ENCODE results near the gene SLC8B1.

SLC8B1 gene

DNA sequence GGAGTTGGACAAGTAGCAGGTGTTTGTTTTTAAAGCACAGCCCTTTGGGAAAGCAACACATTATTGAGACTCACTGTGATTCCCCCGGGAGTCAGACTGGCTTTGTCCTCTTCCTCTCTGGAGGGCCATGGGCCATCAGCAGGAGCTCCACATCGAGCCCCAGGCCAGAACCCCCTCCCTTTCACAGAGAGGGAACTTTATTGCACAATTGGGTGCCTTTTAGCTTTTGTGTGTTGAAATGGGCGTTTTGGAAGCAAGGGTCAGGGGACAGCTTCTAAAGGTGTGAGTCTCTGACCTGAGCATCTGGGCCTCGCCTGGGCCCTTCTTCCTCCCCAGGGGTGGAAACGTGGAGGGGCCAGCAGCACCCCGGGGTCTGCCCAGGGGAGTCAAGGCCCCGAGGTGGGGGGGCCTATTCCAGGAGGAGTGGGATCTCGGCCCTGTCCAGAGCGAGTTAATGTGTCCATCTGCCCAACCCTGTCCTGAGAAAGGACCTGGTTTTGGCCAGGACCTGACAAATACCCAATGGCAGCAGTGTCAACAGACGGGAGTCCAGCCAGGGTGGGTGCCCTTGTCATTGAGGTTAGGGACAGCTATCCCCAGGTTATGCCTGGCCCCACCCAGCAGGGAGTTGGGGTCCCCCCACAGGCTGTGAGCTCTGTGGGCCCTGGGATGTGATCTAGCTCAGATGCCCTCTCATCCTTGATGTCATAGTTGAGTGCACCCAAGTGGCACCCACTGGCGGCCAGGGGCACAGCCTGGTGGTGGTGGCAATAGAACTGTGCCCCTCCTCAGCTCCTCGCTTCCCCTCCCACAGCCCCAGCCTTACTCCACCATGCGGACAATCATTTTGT is 37.1 kb downstream of the SLC8B1 start:
- Mint-ChIP-seq H3K4me1 (ENCODE audit: low read depth) (peaks cover 8% of the 10 kb centered on the region), H3K4me3 (no peak overlapping the region), H3K36me3 (peaks cover 5% of the 10 kb centered on the region), H3K27ac (peak overlapping the region; percentile 58), H3K9me3 (ENCODE audit: low read depth) (no peaks in the 10 kb centered on the region), H3K27me3 (no peaks in the 10 kb centered on the region)

DNA sequence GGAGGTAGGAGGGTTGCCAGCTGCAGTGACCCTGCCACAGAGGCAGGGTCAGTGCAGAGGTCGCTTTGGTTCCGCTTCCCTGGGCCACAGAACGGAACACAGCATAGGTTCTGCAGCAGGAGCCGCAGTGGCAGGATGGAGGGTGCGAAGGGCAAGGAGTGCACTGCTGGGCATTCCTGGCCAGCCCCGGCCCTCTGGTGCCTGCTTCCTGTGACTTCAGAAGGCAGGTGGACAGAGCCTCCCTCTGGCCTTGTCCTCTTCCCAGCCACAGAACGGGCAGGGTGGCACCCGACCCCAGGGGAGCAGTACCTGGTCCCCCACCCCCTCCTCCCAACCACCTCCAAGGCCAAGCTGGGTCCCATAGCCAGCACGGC is 37.7 kb downstream of the SLC8B1 start:
- Mint-ChIP-seq H3K36me3 (peaks cover 2% of the 10 kb centered on the region), H3K27ac (no peak overlapping the region), H3K9me3 (ENCODE audit: low read depth) (no peaks in the 10 kb centered on the region)

DNA sequence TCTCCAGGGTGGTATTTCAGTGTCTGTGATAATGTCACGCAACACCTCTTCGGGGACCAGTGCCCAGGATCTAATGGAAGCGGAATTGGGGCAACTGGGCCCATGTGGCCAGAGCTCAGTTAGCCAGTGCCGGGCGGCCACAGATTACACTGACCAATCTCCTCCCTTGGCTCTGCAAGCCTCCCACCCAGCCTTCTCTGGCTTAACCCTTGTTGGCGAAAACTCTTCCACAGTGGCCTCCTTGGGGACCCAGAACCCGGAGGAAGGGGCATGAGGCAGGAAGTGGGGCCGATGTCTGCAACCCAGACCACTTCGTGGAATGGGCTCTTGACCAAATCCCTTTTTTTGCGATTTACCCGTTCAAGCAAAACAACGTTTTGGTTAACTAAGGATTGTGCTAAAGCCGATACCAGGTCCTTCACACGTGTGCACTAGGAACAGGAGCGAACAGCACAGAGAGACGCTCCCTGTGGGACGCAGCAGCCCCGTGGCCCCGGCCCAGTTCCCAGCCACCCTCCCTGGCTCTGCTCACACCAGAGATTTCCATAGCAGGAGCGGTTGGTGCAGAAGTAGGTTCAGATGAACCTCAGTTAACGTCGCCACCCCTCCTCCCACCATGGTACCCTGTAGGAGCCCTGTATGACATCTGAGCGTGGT is 38.2 kb downstream of the SLC8B1 start:
- H3K9me3 Mint-ChIP-seq (ENCODE audit: low read depth) = no peaks in the 10 kb centered on the region
- no peak overlapping the region for H3K4me3 Mint-ChIP-seq
- no peaks in the 10 kb centered on the region for H3K27me3 Mint-ChIP-seq
- H3K4me1 Mint-ChIP-seq (ENCODE audit: low read depth) = peaks cover 2% of the 10 kb centered on the region
- peak overlapping the region; percentile 66 for H3K27ac Mint-ChIP-seq
- H3K36me3 Mint-ChIP-seq = peaks cover 1% of the 10 kb centered on the region

More for the DNA sequence above, 37.7 kb downstream of the SLC8B1 start:
- no peaks in the 10 kb centered on the region for H3K27me3 Mint-ChIP-seq
- H3K4me3 Mint-ChIP-seq = no peak overlapping the region
- peaks cover 3% of the 10 kb centered on the region for H3K4me1 Mint-ChIP-seq (ENCODE audit: low read depth)

DNA sequence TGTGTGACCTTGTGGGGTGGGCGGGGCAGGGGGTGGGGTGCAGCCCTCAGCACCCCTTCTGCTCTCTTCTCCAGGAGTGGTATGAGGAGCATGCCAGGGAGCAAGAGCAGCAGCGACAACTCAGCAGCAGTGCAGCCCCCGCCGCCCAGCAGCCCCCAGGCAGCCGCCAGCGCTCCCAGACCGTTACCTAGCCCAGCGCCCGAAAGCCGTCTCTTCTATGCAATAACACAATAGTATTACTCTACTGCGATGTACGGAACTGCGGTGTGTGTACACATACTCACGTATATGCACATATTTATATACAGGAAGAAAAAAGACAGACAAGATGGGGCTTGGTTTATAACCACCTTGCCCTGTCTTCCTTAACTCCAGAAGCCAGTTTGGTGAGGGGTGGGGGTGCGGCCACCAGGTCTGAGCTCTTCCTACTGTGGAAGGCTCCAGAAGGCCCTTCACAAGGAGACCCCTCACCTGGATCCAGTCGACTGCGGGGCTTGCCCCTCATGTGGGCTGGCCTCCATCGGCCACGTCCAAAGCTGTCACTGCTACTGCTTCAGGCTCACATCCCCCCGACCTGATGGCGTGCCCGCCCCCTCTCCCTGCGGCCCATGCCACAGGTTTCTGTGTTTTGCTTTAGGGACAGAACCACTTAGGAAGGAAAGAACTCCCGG is 38.9 kb downstream of the SLC8B1 start:
- H3K27ac Mint-ChIP-seq = peak overlapping the region; percentile 66
- H3K9me3 Mint-ChIP-seq (ENCODE audit: low read depth) = no peaks in the 10 kb centered on the region
- H3K27me3 Mint-ChIP-seq = no peaks in the 10 kb centered on the region
- no peak overlapping the region for H3K4me3 Mint-ChIP-seq
- no peaks in the 10 kb centered on the region for H3K36me3 Mint-ChIP-seq
- H3K4me1 Mint-ChIP-seq (ENCODE audit: low read depth) = no peaks in the 10 kb centered on the region

DNA sequence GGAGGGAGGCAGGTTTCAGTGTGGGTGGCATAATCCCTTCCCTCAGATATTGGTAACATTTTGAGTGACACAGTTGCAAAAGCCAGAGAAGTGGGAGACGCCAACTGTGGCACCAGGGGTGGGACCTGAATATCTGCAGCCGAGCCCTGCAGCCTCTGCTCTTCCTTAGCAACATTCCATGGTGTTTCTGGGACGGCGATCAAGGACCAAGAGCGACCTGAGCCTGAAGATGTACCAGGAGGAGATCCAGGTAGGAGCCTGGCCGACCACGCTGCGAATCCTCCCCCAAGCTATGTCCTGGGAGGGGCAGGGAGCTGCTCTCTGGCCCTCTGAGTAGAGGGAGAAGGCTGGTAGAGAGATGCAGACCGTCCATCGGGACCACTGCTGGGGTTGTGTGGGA is 41.8 kb downstream of the SLC8B1 start:
- Mint-ChIP-seq H3K27ac (peak overlapping the region; percentile 16), H3K9me3 (ENCODE audit: low read depth) (no peaks in the 10 kb centered on the region), H3K4me3 (no peak overlapping the region), H3K4me1 (ENCODE audit: low read depth) (no peaks in the 10 kb centered on the region), H3K36me3 (no peaks in the 10 kb centered on the region), H3K27me3 (no peaks in the 10 kb centered on the region)

DNA sequence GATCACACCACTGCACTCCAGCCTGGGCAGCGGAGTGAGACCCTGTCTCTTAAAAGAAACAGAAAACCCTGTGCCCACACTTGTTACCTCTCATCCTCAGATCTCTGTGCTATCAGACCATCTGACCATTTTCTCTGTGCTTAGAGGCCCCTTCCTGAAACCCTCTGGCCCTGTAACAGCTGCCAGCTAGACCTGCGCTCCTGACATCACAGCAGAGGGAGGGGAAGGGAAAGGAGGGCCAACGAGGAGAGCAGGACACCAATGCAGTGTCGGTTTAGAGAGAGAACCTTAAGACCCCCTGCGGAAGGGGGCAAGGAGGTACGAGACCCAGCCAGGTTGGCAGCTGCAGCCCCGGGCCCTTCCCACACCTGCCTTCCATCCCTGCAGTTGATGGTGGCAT is 42.4 kb downstream of the SLC8B1 start:
- Mint-ChIP-seq H3K4me1 (ENCODE audit: low read depth) (no peaks in the 10 kb centered on the region), H3K27me3 (no peaks in the 10 kb centered on the region), H3K9me3 (ENCODE audit: low read depth) (no peaks in the 10 kb centered on the region), H3K4me3 (no peak overlapping the region), H3K36me3 (no peaks in the 10 kb centered on the region), H3K27ac (peak overlapping the region; percentile 51)

DNA sequence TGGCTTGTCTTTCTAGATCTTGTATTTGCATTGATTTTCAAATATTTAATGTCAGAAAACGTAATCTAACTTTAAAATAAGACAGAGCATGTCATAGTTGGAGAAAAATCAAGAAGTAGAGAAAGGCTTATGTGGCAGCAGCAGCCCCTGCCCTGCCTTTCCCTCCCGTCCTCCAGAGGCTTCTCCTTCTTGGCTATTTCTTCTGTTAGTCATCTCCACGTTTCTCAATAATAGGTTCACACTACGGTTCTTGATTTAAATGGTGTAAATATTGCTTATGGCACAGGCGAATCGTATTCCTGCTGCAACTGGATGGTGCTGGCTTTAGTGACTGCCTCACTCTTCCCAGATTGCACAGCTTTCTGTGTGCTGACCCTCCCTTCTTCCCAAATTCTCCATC is 42.8 kb downstream of the SLC8B1 start:
- Mint-ChIP-seq H3K27me3 (no peaks in the 10 kb centered on the region), H3K9me3 (ENCODE audit: low read depth) (no peaks in the 10 kb centered on the region), H3K36me3 (no peaks in the 10 kb centered on the region), H3K4me1 (ENCODE audit: low read depth) (no peaks in the 10 kb centered on the region), H3K27ac (peak overlapping the region; percentile 51), H3K4me3 (no peak overlapping the region)

DNA sequence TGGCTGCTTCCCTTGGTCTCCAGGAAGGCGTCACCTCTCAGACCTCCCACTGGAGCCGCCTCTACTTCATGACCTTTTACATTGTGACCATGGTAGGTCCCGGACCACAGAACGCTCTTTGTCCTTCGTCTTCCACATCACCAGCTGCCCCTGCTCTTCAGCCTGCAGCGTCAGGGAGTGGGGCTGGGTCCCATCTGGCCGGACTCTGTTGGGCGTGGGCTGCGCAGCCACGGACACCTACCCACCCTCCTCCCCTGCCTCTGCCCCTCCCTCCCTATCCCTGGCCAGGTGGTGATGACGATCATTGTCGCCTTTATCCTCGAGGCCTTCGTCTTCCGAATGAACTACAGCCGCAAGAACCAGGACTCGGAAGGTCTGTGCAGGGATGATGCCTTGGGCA is 43.3 kb downstream of the SLC8B1 start:
- H3K4me1 Mint-ChIP-seq (ENCODE audit: low read depth) = no peaks in the 10 kb centered on the region
- H3K27ac Mint-ChIP-seq = peak overlapping the region; percentile 8
- no peaks in the 10 kb centered on the region for H3K27me3 Mint-ChIP-seq
- H3K4me3 Mint-ChIP-seq = no peak overlapping the region
- H3K9me3 Mint-ChIP-seq (ENCODE audit: low read depth) = no peaks in the 10 kb centered on the region
- H3K36me3 Mint-ChIP-seq = no peaks in the 10 kb centered on the region

DNA sequence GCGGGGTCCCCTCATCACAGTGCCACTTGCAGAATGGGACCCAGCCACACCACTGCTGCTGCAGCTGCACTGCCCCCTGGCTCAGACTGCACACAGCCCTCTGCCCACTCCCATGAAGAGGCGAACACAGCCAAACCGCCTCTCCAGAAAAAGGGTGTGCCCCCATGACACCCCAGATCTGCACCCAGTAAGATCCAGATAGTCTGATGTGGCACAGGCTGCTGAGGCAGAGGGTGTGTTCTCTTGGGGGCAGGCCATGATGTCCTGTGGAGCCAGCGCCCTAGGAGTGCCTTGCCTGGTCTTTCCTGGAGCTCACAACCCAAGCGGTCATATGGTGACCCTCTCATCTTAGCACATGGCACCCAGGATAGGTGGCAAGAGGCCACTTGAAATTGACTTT is 44.4 kb downstream of the SLC8B1 start:
- H3K27ac Mint-ChIP-seq = no peak overlapping the region
- H3K27me3 Mint-ChIP-seq = no peaks in the 10 kb centered on the region
- H3K9me3 Mint-ChIP-seq (ENCODE audit: low read depth) = no peaks in the 10 kb centered on the region
- H3K4me3 Mint-ChIP-seq = no peak overlapping the region
- H3K36me3 Mint-ChIP-seq = no peaks in the 10 kb centered on the region
- H3K4me1 Mint-ChIP-seq (ENCODE audit: low read depth) = no peaks in the 10 kb centered on the region

DNA sequence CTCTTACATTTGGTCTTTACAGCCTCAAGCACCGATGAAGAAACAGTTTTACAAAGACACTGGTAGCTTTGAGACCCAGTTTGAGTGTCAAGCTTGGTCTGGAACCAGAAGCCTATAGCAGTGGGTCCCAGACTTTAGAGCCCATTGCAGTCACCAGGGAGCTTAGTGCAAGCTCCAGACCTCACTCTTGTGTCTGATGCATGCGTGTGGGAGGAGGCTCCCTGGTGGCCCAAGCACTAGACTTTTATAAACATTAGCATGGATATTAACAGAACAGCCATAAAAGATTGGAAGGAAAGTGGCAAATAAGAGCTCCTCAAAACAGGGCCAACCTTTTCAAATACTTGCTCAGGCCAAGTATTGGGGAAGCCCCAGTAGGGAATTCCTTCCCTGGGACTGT is 45.5 kb downstream of the SLC8B1 start:
- Mint-ChIP-seq H3K4me3 (no peak overlapping the region), H3K4me1 (ENCODE audit: low read depth) (no peaks in the 10 kb centered on the region), H3K27ac (peak overlapping the region; percentile 16), H3K36me3 (no peaks in the 10 kb centered on the region), H3K27me3 (no peaks in the 10 kb centered on the region), H3K9me3 (ENCODE audit: low read depth) (no peaks in the 10 kb centered on the region)

DNA sequence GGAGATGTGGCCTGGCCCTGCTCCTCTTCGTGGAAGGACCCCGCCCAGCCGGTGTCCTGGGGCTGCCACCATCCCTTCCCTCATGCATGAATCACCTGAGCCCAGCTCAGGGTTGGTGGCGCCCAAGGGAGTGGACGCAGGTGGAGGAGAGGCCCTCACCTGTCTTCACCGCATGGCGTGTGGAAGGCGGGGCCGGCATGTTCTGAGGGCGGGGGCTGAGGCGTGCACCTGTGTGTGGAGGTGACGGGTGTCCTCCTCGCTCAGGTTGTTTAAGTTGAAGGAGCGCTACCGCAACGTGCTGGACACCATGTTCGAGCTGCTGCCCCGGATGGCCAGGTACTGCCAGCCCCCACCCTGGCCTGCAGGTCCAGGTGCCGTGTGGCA is 47.0 kb downstream of the SLC8B1 start:
- no peaks in the 10 kb centered on the region for H3K9me3 Mint-ChIP-seq (ENCODE audit: low read depth)
- H3K27ac Mint-ChIP-seq = no peak overlapping the region
- H3K4me1 Mint-ChIP-seq (ENCODE audit: low read depth) = no peaks in the 10 kb centered on the region
- no peak overlapping the region for H3K4me3 Mint-ChIP-seq
- no peaks in the 10 kb centered on the region for H3K27me3 Mint-ChIP-seq
- H3K36me3 Mint-ChIP-seq = no peaks in the 10 kb centered on the region

DNA sequence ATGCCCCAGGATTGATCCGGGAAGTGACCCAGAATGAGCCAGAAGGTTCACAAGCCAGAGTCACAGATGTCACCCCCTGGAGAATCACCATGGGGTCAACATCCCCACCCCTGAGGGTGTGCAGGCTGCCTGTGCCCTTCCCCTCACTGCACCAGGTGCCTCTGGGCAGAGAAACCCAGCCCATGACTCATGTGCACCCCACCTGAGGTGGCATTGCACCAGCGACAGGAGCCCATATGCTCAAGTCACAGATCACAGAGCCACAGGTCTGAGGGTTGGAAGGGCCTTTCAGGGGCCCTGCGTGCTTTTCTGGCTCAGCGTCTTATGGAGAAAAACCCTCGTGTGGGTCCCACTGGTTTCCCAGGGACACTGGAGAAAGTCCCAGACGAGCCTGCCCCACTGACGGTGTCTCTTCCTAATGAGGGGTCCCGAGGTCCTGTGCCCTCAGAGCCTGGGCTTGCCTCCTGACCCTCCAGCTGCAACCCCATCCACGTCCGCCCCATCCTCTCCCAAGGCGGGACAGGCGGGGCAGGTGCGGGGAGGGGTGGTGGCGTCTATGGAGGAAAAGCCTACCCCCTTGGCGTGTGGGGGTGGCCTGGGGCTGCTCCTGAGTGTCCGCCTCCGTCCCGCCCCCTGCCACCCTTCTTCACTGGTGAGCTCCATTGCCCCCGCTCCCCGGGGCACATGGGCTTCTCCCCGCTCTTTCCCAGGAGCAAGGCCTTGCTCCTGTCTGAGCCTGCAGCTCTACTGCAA is 47.6 kb downstream of the SLC8B1 start:
- Mint-ChIP-seq H3K4me3 (no peak overlapping the region), H3K27me3 (no peaks in the 10 kb centered on the region), H3K4me1 (ENCODE audit: low read depth) (no peaks in the 10 kb centered on the region), H3K36me3 (no peaks in the 10 kb centered on the region), H3K27ac (no peak overlapping the region), H3K9me3 (ENCODE audit: low read depth) (no peaks in the 10 kb centered on the region)

DNA sequence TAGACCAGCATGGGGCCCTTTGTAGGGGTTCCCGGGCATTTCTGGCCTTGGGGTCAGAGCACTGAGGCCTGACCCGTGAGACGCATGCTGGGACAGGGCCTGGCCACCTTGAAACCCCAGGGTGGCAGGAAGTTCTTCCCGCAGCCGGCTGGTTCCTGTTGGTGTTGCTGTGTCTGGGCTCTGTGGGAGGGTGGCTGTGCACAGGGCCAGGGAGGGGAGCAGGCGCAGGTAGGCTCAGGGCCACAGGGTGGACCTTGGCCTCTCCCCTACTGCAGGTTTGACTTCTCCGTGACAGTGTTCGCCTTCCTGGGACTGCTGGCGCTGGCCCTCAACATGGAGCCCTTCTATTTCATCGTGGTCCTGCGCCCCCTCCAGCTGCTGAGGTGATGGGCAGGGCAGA is 48.2 kb downstream of the SLC8B1 start:
- Mint-ChIP-seq H3K27ac (no peak overlapping the region), H3K4me1 (ENCODE audit: low read depth) (no peaks in the 10 kb centered on the region), H3K4me3 (no peak overlapping the region), H3K9me3 (ENCODE audit: low read depth) (no peaks in the 10 kb centered on the region), H3K27me3 (no peaks in the 10 kb centered on the region), H3K36me3 (no peaks in the 10 kb centered on the region)

DNA sequence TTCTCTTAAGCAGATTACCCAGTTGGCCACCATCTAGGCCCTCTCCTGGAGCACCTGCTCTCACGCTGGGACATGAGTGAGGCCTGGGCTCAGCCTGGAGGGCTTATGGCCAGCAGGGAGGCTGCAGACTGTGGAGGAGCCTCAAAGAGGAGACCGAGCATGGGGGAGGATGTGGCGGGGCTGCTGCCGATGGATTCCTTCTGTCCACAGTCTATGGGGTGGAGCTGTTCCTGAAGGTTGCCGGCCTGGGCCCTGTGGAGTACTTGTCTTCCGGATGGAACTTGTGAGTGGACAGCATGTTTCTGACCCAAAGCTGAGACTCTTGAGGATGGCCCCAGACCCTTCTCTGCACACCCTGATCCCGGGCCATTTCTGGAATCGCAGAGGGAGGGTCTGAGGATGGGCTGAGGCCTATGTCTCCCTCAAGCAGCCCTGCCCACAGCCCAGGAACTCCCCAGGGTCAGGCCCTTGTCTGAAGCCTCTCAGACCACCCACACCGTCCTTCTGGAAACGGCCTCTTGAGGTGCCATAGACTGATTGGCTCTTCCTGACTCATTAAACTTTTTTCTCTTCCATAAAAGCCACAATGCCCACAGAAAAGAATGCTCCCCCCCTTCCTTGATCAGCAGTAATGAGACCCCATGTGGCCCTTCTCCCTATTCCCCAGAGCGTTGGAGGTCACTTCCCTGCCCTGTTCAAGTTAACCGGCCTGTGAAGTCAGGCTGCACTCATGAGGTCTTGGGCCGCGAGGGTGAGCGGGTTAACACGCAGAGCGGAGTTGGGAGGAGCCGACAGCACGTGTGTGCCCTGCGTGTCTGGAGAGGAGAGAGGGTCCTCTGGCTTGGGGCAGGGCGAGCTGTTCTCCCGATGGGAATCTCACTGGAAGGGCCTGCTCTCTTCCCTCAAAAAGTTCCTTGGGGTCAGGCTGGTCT is 49.0 kb downstream of the SLC8B1 start:
- H3K27ac Mint-ChIP-seq = no peak overlapping the region
- H3K36me3 Mint-ChIP-seq = no peaks in the 10 kb centered on the region
- H3K9me3 Mint-ChIP-seq (ENCODE audit: low read depth) = no peaks in the 10 kb centered on the region
- H3K4me1 Mint-ChIP-seq (ENCODE audit: low read depth) = no peaks in the 10 kb centered on the region
- H3K4me3 Mint-ChIP-seq = no peak overlapping the region
- H3K27me3 Mint-ChIP-seq = no peaks in the 10 kb centered on the region

Measured in activated naive CD8-positive, alpha-beta T cell (primary cell).